ENCODE results near the gene SMG6.

DNA sequence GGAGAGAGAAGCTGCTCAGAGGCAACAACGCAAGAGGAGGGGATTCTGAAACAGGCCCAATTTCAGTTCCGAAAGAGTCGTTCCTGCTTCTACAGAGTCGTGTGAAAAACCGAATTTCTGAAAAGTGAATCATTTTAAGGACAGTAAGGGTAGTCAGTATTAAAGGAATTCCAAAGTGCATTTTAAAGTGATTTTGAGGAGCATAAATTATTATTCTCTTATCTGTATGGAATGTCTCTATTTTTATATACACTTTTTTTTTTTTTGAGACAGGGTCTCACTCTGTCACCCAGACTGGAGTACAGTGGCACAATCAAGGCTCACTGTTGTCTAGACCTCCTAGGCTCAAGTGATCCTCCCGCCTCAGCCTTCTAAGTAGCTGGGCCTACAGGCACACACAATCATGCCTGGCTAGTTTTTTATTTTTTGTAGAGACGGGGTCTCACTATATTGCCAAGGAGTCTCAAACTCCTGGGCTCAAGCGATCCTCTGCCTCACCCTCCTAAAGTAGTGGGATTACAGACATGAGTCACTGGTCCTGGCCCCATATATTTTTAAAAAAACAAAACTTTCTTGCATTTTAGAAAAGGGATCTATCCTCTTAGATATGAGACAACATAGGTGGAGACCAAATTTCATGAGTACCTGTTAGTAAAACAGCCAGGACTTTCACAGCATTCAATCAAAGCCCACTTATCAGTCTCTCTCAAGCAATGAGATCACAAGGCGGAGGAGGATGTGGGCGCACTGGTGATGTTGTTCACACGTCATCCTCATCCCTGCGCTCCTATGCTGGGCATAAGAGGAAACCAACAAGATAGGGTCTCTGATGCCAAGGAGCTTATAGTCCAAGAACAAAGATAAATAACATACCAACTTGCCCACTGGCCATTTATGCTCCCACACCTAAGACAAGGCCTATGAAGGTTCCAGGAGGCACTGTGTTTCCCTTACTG is 53.2 kb downstream of the SMG6 start:
- TF ChIP-seq POLR2A (IDR thresholded peaks at IDR 0.05; ENCODE audit: low read depth, low read length) (no peak), EZH2 (IDR thresholded peaks at IDR 0.05; ENCODE audit: borderline replicate concordance, low read depth, low read length, severe bottlenecking) (no peak), JUN (IDR thresholded peaks at IDR 0.05; ENCODE audit: borderline replicate concordance, insufficient read depth, insufficient read length, low read depth) (no peak), MYC (IDR thresholded peaks at IDR 0.05; ENCODE audit: low read depth, low read length) (no peak), FOS (IDR thresholded peaks at IDR 0.05; ENCODE audit: borderline replicate concordance, insufficient read depth, low read length) (no peak)
- TF ChIP-seq, protein P1, sequence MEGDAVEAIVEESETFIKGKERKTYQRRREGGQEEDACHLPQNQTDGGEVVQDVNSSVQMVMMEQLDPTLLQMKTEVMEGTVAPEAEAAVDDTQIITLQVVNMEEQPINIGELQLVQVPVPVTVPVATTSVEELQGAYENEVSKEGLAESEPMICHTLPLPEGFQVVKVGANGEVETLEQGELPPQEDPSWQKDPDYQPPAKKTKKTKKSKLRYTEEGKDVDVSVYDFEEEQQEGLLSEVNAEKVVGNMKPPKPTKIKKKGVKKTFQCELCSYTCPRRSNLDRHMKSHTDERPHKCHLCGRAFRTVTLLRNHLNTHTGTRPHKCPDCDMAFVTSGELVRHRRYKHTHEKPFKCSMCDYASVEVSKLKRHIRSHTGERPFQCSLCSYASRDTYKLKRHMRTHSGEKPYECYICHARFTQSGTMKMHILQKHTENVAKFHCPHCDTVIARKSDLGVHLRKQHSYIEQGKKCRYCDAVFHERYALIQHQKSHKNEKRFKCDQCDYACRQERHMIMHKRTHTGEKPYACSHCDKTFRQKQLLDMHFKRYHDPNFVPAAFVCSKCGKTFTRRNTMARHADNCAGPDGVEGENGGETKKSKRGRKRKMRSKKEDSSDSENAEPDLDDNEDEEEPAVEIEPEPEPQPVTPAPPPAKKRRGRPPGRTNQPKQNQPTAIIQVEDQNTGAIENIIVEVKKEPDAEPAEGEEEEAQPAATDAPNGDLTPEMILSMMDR (IDR thresholded peaks at IDR 0.05; ENCODE audit: extremely low read depth in 1 of 2, insufficient read depth in 1 of 2, low read depth in 1 of 2, low read length in 2 of 2), result no peak
- TF ChIP-seq, protein P2, sequence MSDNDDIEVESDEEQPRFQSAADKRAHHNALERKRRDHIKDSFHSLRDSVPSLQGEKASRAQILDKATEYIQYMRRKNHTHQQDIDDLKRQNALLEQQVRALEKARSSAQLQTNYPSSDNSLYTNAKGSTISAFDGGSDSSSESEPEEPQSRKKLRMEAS (IDR thresholded peaks at IDR 0.05; ENCODE audit: insufficient read depth, insufficient read length), result no peak
